HepG2 (cell line): ENCODE measurements around the gene CUL7. TPM values are rescaled to one million over a fixed set of nuclear protein-coding genes. Genes with fewer than 3 reads are reported as not detected.
A peak's percentile ranks its signal among the peaks of the same experiment; 100 is the strongest.

Source experiments
- AHR ChIP-seq: IDR thresholded peaks from 2 replicates; pipeline ENCODE4 v1.6.1; 2018; ENCODE audit warnings: missing genetic modification reagents, missing compliant biosample characterization
- CBX2 ChIP-seq, 2 experiments: fragments of 200-600 bp in 1 of 2; sonication (generic); formaldehyde crosslinking in 1 of 2; IDR thresholded peaks; 2 replicates each; pipeline versions ENCODE4 v1.7.0 to v1.8.1; 2018 to 2022; ENCODE audit warnings: low read depth in 2 of 2, low read length in 1 of 2, mild to moderate bottlenecking in 1 of 2, missing genetic modification reagents in 1 of 2
- DR1 ChIP-seq: sonication (generic); formaldehyde crosslinking; IDR thresholded peaks from 2 replicates; pipeline ENCODE4 v1.8.0; 2021; ENCODE audit warnings: mild to moderate bottlenecking, missing genetic modification reagents, inconsistent platforms
- EED ChIP-seq: sonication (generic); formaldehyde crosslinking; IDR thresholded peaks from 2 replicates; pipeline ENCODE4 v1.5.0; 2020; ENCODE audit warnings: mild to moderate bottlenecking, missing genetic modification reagents
- HINFP ChIP-seq: sonication (generic); formaldehyde crosslinking; IDR thresholded peaks from 2 replicates; pipeline ENCODE4 v1.4.0; 2020; ENCODE audit warnings: low read depth, mild to moderate bottlenecking, missing genetic modification reagents
- HNF1A ChIP-seq, 2 experiments: sonication (generic) in 1 of 2; formaldehyde crosslinking in 1 of 2; IDR thresholded peaks; 2 replicates each; pipeline versions ENCODE4 v1.4.0 to v1.6.1; 2016 to 2020; ENCODE audit warnings: borderline replicate concordance in 1 of 2, low read depth in 1 of 2, mild to moderate bottlenecking in 1 of 2, missing genetic modification reagents in 1 of 2
- HNF4A ChIP-seq: sonication (generic); formaldehyde crosslinking; IDR thresholded peaks from 2 replicates; pipeline ENCODE4 v1.4.0; 2020; ENCODE audit warnings: missing genetic modification reagents
- MAZ ChIP-seq, 2 experiments: sonication (generic) in 1 of 2; formaldehyde crosslinking in 1 of 2; IDR thresholded peaks; 2 replicates each; pipeline versions ENCODE4 v1.5.0 to v1.6.1; 2012 to 2020; ENCODE audit warnings: low read depth in 2 of 2, mild to moderate bottlenecking in 2 of 2, borderline replicate concordance in 1 of 2, improper control_type of control experiment in 1 of 2, low read length in 1 of 2, missing genetic modification reagents in 1 of 2, moderate library complexity in 1 of 2
- ZHX2 ChIP-seq, 2 experiments: sonication (generic) in 1 of 2; formaldehyde crosslinking in 1 of 2; IDR thresholded peaks; 2 replicates each; pipeline versions ENCODE4 v1.6.1 to v1.9.0; 2014 to 2022; ENCODE audit warnings: antibody characterized with exemption in 1 of 2, borderline replicate concordance in 1 of 2, inconsistent platforms in 1 of 2, low read depth in 1 of 2, missing genetic modification reagents in 1 of 2
- ZNF232 ChIP-seq: sonication (generic); formaldehyde crosslinking; IDR thresholded peaks from 2 replicates; pipeline ENCODE4 v1.4.0; 2020; ENCODE audit warnings: missing genetic modification reagents, borderline replicate concordance
- ZNF570 ChIP-seq: sonication (generic); formaldehyde crosslinking; IDR thresholded peaks from 2 replicates; pipeline ENCODE4 v1.4.0; 2020; ENCODE audit warnings: mild to moderate bottlenecking, missing genetic modification reagents, borderline replicate concordance
- polyA plus RNA-seq, 8 experiments: library from polyadenylated mRNA; depleted of rRNA in 3 of 8; stranded (reverse) in 7 of 8; unstranded in 1 of 8; fragments of >200 nt; fragmentation: Illumina TruSeq in 4 of 8; extraction: Trizol in 4 of 8; gene quantifications; 2 replicates each; pipeline versions ENCODE4 v1.2.1 to v1.2.3, GENCODE V29; 2011 to 2016; ENCODE audit warnings: low read depth in 4 of 8, missing spikeins in 1 of 8, mixed read lengths in 1 of 8; ENCODE audit not compliant: insufficient read depth in 1 of 8
- total RNA-seq, 5 experiments: library from RNA; depleted of rRNA; stranded (reverse); fragments of >200 nt; fragmentation: Illumina TruSeq; extraction: Trizol; gene quantifications; 2 replicates each; pipeline ENCODE4 v1.2.3, GENCODE V29; 2016; ENCODE audit warnings: low read depth in 1 of 5
- TF ChIP-seq, protein P1 (sequence below): IDR thresholded peaks from 2 replicates; pipeline ENCODE4 v1.6.1; 2016; ENCODE audit warnings: mild to moderate bottlenecking

CUL7 gene
- total and polyA plus RNA-seq, 2 of the 13 experiments (the other 11 are each of a cell fraction or from before 2014, with no cell fraction given): 32.0 to 60.7 TPM

- no peak; the same call in 1 of the 2 replicates for TF ChIP-seq MAZ (IDR thresholded peaks at IDR 0.05; ENCODE audit: borderline replicate concordance, low read depth, low read length)
- TF ChIP-seq MAZ (CRISPR knock-in tag; IDR thresholded peaks at IDR 0.05; ENCODE audit: low read depth): peak; percentile 81
- TF ChIP-seq CBX2 (IDR thresholded peaks at IDR 0.05; ENCODE audit: low read depth, low read length): no peak
- no peak for TF ChIP-seq CBX2 (CRISPR knock-in tag; IDR thresholded peaks at IDR 0.05; ENCODE audit: low read depth)
- TF ChIP-seq HNF4A (CRISPR knock-in tag): peak; percentile 81
- TF ChIP-seq ZNF232 (CRISPR knock-in tag): peak; percentile 68; the same call in 1 of the 2 replicates
- no peak for TF ChIP-seq HINFP (CRISPR knock-in tag)
- TF ChIP-seq EED: no peak
- TF ChIP-seq HNF1A (IDR thresholded peaks at IDR 0.05; ENCODE audit: low read depth): peak; percentile 65
- TF ChIP-seq HNF1A (CRISPR knock-in tag; IDR thresholded peaks at IDR 0.05; ENCODE audit: borderline replicate concordance): peak; percentile 46; the same call in 1 of the 2 replicates
- TF ChIP-seq ZNF570 (CRISPR knock-in tag): no peak
- TF ChIP-seq, protein P1, sequence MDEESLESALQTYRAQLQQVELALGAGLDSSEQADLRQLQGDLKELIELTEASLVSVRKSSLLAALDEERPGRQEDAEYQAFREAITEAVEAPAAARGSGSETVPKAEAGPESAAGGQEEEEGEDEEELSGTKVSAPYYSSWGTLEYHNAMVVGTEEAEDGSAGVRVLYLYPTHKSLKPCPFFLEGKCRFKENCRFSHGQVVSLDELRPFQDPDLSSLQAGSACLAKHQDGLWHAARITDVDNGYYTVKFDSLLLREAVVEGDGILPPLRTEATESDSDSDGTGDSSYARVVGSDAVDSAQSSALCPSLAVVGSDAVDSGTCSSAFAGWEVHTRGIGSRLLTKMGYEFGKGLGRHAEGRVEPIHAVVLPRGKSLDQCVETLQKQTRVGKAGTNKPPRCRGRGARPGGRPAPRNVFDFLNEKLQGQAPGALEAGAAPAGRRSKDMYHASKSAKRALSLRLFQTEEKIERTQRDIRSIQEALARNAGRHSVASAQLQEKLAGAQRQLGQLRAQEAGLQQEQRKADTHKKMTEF (CRISPR knock-in tag): peak; percentile 79
- peak; percentile 52; the same call in 1 of the 2 replicates for TF ChIP-seq DR1 (CRISPR knock-in tag)
- TF ChIP-seq AHR (CRISPR knock-in tag): 0 out of 2 replicates have a peak, but pooled peaks have one; percentile 36
- no peak for TF ChIP-seq ZHX2 (IDR thresholded peaks at IDR 0.05; ENCODE audit: low read depth)
- no peak; the same call in 1 of the 2 replicates for TF ChIP-seq ZHX2 (CRISPR knock-in tag; IDR thresholded peaks at IDR 0.05; ENCODE audit: borderline replicate concordance)
Observed at GRCh38 chr6:43089874-43090558, 36.4 kb upstream of the CUL7 start (continued).
